GM12865 (cell line): ENCODE data around the gene MYO1E.

Source experiments
- DNase-seq: peaks from one replicate; pipeline ENCODE4 v3.0.0; 2010; ENCODE audit warnings: low read depth
- H3K4me3 ChIP-seq: 2 replicates; pipeline ENCODE4 v1.5.1; 2011; ENCODE audit warnings: mild to moderate bottlenecking, low read depth, low read length, control low read depth
- CTCF ChIP-seq: IDR thresholded peaks from 2 replicates; pipeline ENCODE4 v1.5.1; 2011; ENCODE audit warnings: low read length, control low read depth, low read depth, inconsistent platforms; ENCODE audit not compliant: insufficient read depth; ENCODE audit errors: missing control alignments

MYO1E gene

GRCh38 chr15:59221511-59222505, 150.9 kb downstream of the MYO1E start:
- TF ChIP-seq CTCF = no peak
- no peak for DNase-seq
- H3K4me3 ChIP-seq = no peak overlapping the region

- H3K4me3 ChIP-seq = no peak overlapping the region
- TF ChIP-seq CTCF = no peak
- DNase-seq = no peak
Measured at GRCh38 chr15:59218710-59219109, 154.0 kb downstream of the MYO1E start.

DNA sequence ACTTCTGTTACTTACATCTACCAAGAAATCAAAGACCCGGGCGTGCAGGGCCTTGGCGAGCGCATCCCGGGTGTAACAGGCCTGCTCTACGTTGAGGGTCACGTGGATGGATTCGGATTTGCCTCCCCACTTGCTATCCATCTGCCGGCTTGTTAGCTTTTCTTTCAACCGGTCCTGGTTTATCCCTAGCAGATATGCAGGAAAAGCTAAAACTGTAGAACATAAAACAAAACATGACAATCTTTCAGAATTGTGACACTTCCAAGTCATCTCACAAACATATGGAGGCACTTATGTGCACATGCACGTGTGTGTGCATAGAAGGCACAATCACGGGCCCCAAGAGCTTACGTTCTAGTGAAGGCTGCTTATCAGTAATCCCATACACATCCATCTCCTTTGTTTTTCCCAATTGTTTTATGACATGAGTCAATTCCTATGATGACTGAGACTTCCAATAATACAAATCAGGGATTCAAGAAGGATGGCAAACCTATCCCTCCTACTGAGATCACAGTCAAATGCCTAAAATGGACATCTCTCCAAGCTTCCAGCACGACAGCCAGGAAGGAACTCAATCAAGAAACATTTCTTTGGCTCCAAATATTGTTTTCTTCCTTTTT, 154.7 kb downstream of the MYO1E start:
- DNase-seq = no peak
- H3K4me3 ChIP-seq = no peak overlapping the region
- TF ChIP-seq CTCF = no peak

- H3K4me3 ChIP-seq = no peak overlapping the region
- TF ChIP-seq CTCF = no peak
- no peak for DNase-seq
Measured at GRCh38 chr15:59216911-59217310, 155.8 kb downstream of the MYO1E start.

GRCh38 chr15:59210186-59210585, 162.5 kb downstream of the MYO1E start:
- TF ChIP-seq CTCF = no peak
- no peak overlapping the region for H3K4me3 ChIP-seq
- no peak for DNase-seq

GRCh38 chr15:59208613-59209249, 163.9 kb downstream of the MYO1E start:
- no peak for DNase-seq
- TF ChIP-seq CTCF = no peak
- H3K4me3 ChIP-seq = no peak overlapping the region
